ENCODE data around the gene SMIM17. TPM values are rescaled to one million over a fixed set of nuclear protein-coding genes. Genes with fewer than 3 reads are reported as not detected.

The SMIM17 gene
- polyA plus RNA-seq, 1 of the 3 experiments (the other 2 are of a cell fraction): 0.05 TPM

DNA sequence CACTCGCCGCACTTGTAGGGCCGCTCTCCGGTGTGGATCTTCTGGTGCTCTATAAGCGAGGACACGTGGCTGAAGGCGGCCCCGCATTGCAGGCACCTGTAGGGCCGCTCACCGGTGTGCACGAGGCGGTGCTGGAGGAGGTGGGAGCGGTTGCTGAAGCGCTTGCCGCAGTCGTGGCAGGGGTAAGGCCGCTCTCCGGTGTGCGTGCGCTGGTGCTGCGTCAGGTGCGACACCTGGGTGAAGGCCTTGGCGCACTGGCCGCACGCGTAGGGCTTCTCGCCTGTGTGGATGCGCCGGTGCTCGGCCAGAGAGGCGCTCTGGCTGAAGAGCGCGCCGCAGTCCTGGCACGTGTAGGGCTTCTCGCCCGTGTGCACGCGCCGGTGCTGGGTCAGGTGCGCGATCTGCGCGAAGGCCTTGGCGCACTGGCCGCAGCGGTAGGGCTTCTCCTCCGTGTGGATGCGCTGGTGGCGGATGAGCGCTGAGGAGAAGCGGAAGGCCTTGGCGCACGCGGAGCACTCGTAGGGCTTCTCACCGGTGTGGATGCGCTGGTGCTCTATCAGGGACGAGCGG, 21.1 kb downstream of the SMIM17 start:
- Histone ChIP-seq H4K20me1 (ENCODE audit: insufficient read depth) (no peaks in the 10 kb centered on the region), H3K27me3 (ENCODE audit: insufficient read depth) (no peaks in the 10 kb centered on the region), H3K4me1 (ENCODE audit: control insufficient read depth in 1 of 2, insufficient read depth in 2 of 2, low read depth in 1 of 2, low read length in 1 of 2) (no peaks in the 10 kb centered on the region), H3K27ac (ENCODE audit: low read depth in 2 of 2, low read length in 1 of 2) (no peak overlapping the region), H3K9me3 (no peaks in the 10 kb centered on the region), H3K9me2 (no peaks in the 10 kb centered on the region), H3K4me3 (ENCODE audit: low read depth in 2 of 2, low read length in 1 of 2) (no peak overlapping the region; a peak in 1 of 4 replicates), H3K9ac (no peak overlapping the region), H3K4me2 (no peak overlapping the region), H2AFZ (ENCODE audit: low read depth) (no peak overlapping the region), H3K79me2 (ENCODE audit: insufficient read depth) (no peaks in the 10 kb centered on the region), H3K36me3 (replicated peaks in 1 of 2; ENCODE audit: control insufficient read depth in 1 of 2, insufficient read depth in 2 of 2, low read length in 1 of 2) (no peaks in the 10 kb centered on the region), H3F3A (replicated peaks; ENCODE audit: insufficient read depth) (no peaks in the 10 kb centered on the region)
- ChIA-PET CTCF (no interaction called here), POLR2A (no interaction called here)
- no peak for DNase-seq
- WGBS (ENCODE audit: low lambda C conversion rate): 90% methylated on average over 55 of the region's 60 CpGs
- TF ChIP-seq RAD21 (IDR thresholded peaks at IDR 0.05; ENCODE audit: low read length) (no peak), RCOR1 (IDR thresholded peaks at IDR 0.05; ENCODE audit: low read length) (no peak), REST (IDR thresholded peaks at IDR 0.05; ENCODE audit: low read depth, low read length) (no peak)

GRCh38 chr19:56664511-56664910, 21.6 kb downstream of the SMIM17 start:
- Histone ChIP-seq H3K4me1 (ENCODE audit: control insufficient read depth in 1 of 2, insufficient read depth in 2 of 2, low read depth in 1 of 2, low read length in 1 of 2) (no peaks in the 10 kb centered on the region), H3K9ac (no peak overlapping the region), H3K4me2 (no peak overlapping the region), H2AFZ (ENCODE audit: low read depth) (no peak overlapping the region), H3K27ac (ENCODE audit: low read depth in 2 of 2, low read length in 1 of 2) (no peak overlapping the region), H3K79me2 (ENCODE audit: insufficient read depth) (no peaks in the 10 kb centered on the region), H3K9me3 (no peaks in the 10 kb centered on the region), H4K20me1 (ENCODE audit: insufficient read depth) (no peaks in the 10 kb centered on the region), H3K9me2 (no peaks in the 10 kb centered on the region), H3F3A (replicated peaks; ENCODE audit: insufficient read depth) (no peaks in the 10 kb centered on the region), H3K36me3 (replicated peaks in 1 of 2; ENCODE audit: control insufficient read depth in 1 of 2, insufficient read depth in 2 of 2, low read length in 1 of 2) (no peaks in the 10 kb centered on the region), H3K4me3 (ENCODE audit: low read depth in 2 of 2, low read length in 1 of 2) (no peak overlapping the region; a peak in 1 of 4 replicates), H3K27me3 (ENCODE audit: insufficient read depth) (no peaks in the 10 kb centered on the region)
- TF ChIP-seq TCF12 (IDR thresholded peaks at IDR 0.05): no peak
- no peak for TF ChIP-seq TAF1 (IDR thresholded peaks at IDR 0.05; ENCODE audit: borderline replicate concordance, low read depth, low read length)
- TF ChIP-seq JUND (IDR thresholded peaks at IDR 0.05): no peak
- no peak for TF ChIP-seq GATA2 (CRISPR knock-in tag; IDR thresholded peaks at IDR 0.05)
- TF ChIP-seq RFX5 (IDR thresholded peaks at IDR 0.05; ENCODE audit: low read length): no peak
- no peak for TF ChIP-seq EZH2phosphoT487 (IDR thresholded peaks at IDR 0.05; ENCODE audit: borderline replicate concordance, low read depth)
- TF ChIP-seq TEAD4 (IDR thresholded peaks at IDR 0.05; ENCODE audit: borderline replicate concordance, insufficient read depth): no peak
- no peak for TF ChIP-seq FOSL2 (IDR thresholded peaks at IDR 0.05; ENCODE audit: borderline replicate concordance, low read depth)
- TF ChIP-seq REST (IDR thresholded peaks at IDR 0.05; ENCODE audit: low read depth, low read length): no peak
- no peak for TF ChIP-seq EP300 (IDR thresholded peaks at IDR 0.05; ENCODE audit: borderline replicate concordance in 1 of 2, low read depth in 1 of 2, low read length in 1 of 2)
- no peak for TF ChIP-seq GABPA (IDR thresholded peaks at IDR 0.05; ENCODE audit: low read depth)
- TF ChIP-seq, protein P1, sequence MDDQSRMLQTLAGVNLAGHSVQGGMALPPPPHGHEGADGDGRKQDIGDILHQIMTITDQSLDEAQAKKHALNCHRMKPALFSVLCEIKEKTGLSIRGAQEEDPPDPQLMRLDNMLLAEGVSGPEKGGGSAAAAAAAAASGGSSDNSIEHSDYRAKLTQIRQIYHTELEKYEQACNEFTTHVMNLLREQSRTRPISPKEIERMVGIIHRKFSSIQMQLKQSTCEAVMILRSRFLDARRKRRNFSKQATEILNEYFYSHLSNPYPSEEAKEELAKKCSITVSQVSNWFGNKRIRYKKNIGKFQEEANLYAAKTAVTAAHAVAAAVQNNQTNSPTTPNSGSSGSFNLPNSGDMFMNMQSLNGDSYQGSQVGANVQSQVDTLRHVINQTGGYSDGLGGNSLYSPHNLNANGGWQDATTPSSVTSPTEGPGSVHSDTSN (IDR thresholded peaks at IDR 0.05): no peak
- no peak for TF ChIP-seq NRF1 (IDR thresholded peaks at IDR 0.05; ENCODE audit: low read depth, low read length)
- TF ChIP-seq, protein P2, sequence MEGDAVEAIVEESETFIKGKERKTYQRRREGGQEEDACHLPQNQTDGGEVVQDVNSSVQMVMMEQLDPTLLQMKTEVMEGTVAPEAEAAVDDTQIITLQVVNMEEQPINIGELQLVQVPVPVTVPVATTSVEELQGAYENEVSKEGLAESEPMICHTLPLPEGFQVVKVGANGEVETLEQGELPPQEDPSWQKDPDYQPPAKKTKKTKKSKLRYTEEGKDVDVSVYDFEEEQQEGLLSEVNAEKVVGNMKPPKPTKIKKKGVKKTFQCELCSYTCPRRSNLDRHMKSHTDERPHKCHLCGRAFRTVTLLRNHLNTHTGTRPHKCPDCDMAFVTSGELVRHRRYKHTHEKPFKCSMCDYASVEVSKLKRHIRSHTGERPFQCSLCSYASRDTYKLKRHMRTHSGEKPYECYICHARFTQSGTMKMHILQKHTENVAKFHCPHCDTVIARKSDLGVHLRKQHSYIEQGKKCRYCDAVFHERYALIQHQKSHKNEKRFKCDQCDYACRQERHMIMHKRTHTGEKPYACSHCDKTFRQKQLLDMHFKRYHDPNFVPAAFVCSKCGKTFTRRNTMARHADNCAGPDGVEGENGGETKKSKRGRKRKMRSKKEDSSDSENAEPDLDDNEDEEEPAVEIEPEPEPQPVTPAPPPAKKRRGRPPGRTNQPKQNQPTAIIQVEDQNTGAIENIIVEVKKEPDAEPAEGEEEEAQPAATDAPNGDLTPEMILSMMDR (IDR thresholded peaks at IDR 0.05): no peak
- no peak for TF ChIP-seq RXRA (IDR thresholded peaks at IDR 0.05; ENCODE audit: borderline replicate concordance, low read depth)
- no peak for TF ChIP-seq RCOR1 (IDR thresholded peaks at IDR 0.05; ENCODE audit: low read length)
- no peak for TF ChIP-seq YY1 (IDR thresholded peaks at IDR 0.05; ENCODE audit: low read depth)
- POLR2A ChIA-PET: no interaction called here
- CTCF ChIA-PET: no interaction called here
- no peak for DNase-seq
- WGBS (ENCODE audit: low lambda C conversion rate): 88% methylated on average over 16 of the region's 43 CpGs

Measured in SK-N-SH (cell line).